Measurements from ENCODE around the gene LCN6. TPM values are rescaled to one million over a fixed set of nuclear protein-coding genes. Genes with fewer than 3 reads are reported as not detected.
"Not testable (repeated sequence)": the region's sequence is repeated elsewhere in the genome, so short reads cannot be mapped to it uniquely, and the experiment has no call there.

Gene LCN6
- total and polyA plus RNA-seq, 3 donors from 2014 or later = 7.8 to 19.1 (median 11.3) TPM

DNA sequence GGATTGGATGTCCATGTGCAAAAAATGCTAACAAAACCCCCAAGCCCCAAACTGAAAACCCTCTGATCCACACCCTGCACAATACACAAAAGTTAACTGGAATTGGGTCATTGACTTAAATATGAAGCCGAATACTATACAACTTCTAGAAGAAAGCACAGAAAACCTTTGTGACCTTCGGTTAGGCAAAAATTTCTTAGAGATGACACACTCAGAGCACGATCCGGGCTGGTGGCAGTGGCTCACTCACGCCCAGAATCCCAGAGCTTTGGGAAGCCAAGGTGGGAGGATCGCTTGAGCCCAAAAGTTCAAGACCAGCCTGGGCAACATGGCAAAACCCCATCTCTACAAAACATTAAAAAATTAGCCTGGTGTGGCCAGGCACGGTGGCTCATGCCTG, 37.8 kb downstream of the LCN6 start:
- peaks cover 20% of the 10 kb centered on the region for H3K4me1 ChIP-seq
- H3K36me3 ChIP-seq (ENCODE audit: low read depth, missing control alignments) = no peaks in the 10 kb centered on the region
- intact Hi-C loops (cut with DNase I; ENCODE audit: low total_unique reads) = no loop called here
- WGBS, 2 donors = 90 to 92% methylated on average over 7 of the region's 7 CpGs
- no peak overlapping the region for H3K27ac ChIP-seq
- TF ChIP-seq, protein P1, sequence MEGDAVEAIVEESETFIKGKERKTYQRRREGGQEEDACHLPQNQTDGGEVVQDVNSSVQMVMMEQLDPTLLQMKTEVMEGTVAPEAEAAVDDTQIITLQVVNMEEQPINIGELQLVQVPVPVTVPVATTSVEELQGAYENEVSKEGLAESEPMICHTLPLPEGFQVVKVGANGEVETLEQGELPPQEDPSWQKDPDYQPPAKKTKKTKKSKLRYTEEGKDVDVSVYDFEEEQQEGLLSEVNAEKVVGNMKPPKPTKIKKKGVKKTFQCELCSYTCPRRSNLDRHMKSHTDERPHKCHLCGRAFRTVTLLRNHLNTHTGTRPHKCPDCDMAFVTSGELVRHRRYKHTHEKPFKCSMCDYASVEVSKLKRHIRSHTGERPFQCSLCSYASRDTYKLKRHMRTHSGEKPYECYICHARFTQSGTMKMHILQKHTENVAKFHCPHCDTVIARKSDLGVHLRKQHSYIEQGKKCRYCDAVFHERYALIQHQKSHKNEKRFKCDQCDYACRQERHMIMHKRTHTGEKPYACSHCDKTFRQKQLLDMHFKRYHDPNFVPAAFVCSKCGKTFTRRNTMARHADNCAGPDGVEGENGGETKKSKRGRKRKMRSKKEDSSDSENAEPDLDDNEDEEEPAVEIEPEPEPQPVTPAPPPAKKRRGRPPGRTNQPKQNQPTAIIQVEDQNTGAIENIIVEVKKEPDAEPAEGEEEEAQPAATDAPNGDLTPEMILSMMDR (IDR thresholded peaks at IDR 0.05) = no peak
- TF ChIP-seq POLR2A (IDR thresholded peaks at IDR 0.05) = no peak
- no peak overlapping the region for H3K4me3 ChIP-seq
- no peaks in the 10 kb centered on the region for H3K27me3 ChIP-seq
- no peaks in the 10 kb centered on the region for H3K9me3 ChIP-seq
- DNase-seq = no peak

DNA sequence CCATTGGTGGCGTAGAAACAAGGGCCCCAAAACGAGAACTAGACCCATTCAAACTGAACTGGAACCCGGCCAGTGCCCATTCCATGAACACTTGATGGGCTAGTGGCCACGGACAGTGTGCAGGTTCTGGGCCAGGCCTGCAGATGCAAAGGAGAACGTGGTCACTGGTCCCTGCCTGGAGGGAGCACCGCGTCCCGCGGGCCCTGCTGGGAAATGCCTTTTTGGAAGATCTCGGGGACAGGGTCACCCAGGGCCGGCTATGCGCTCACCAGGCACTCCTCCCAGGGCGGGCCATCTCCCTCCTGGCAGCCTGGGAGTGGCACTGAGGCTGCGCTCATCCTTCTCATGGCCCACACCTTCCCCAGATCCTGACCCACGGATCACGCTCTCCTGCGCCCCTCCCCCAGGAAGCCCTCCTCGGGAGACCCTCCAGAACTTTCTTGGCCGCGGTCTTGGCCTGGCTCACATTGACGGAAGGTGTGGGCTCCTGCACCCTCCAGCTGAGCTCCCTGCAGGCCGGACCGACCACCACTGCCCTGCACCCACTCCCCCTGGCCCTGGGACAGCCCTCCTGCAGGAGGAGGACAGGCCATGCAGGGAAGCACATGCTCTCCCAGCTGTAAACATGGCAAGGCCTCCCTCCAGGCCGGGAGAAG, 38.7 kb downstream of the LCN6 start:
- Histone ChIP-seq H3K4me3 (no peak overlapping the region), H3K9me3 (no peaks in the 10 kb centered on the region), H3K27ac (no peak overlapping the region), H3K36me3 (ENCODE audit: low read depth, missing control alignments) (no peaks in the 10 kb centered on the region), H3K4me1 (peaks cover 20% of the 10 kb centered on the region), H3K27me3 (no peaks in the 10 kb centered on the region)
- TF ChIP-seq, protein P1 (IDR thresholded peaks at IDR 0.05) = no peak
- no peak for TF ChIP-seq POLR2A (IDR thresholded peaks at IDR 0.05)
- DNase-seq = no peak
- intact Hi-C loops (cut with DNase I; ENCODE audit: low total_unique reads) = no loop called here
- 91 to 100% methylated on average over 3 to 24 of the region's 24 CpGs for WGBS, 2 donors

DNA sequence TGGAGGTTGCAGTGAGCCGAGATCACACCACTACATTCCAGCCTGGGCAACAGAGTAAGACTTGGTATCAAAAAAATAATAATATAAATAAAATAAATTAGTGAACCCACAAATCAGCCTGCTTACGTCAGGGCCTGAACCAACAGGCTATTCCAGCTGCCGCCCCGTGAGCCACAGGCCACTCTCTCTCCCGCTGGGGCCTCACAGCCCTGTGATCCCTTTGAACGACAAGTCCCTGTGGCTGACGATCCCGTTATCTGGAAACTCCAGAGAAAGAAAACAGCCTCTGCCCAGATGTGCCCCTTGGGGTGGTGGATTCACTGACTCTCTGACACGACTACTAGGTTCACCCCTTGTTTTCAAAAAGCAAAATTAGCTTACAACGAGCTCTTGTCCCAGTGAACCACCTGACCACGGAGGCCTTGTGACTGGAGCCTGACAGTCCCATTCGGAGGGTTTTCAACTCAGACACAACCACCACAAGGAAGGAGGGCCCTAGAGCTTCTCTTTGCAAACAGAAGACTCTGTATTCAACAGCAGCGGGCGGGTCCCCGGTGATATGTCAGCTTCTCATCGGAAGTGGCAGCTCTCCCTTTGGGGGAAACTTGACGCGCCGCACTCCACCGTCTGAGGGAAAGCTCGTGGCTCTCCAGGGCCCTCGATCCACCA, 40.3 kb downstream of the LCN6 start:
- Histone ChIP-seq H3K9me3 (no peaks in the 10 kb centered on the region), H3K4me1 (peaks cover 11% of the 10 kb centered on the region), H3K4me3 (no peak overlapping the region), H3K27me3 (no peaks in the 10 kb centered on the region), H3K36me3 (ENCODE audit: low read depth, missing control alignments) (no peaks in the 10 kb centered on the region), H3K27ac (no peak overlapping the region)
- TF ChIP-seq, protein P1 (IDR thresholded peaks at IDR 0.05) = no peak
- no peak for TF ChIP-seq POLR2A (IDR thresholded peaks at IDR 0.05)
- intact Hi-C loops (cut with DNase I; ENCODE audit: low total_unique reads) = no loop called here
- 83% methylated on average over 22 of the region's 22 CpGs for WGBS, 2 donors
- DNase-seq = no peak

DNA sequence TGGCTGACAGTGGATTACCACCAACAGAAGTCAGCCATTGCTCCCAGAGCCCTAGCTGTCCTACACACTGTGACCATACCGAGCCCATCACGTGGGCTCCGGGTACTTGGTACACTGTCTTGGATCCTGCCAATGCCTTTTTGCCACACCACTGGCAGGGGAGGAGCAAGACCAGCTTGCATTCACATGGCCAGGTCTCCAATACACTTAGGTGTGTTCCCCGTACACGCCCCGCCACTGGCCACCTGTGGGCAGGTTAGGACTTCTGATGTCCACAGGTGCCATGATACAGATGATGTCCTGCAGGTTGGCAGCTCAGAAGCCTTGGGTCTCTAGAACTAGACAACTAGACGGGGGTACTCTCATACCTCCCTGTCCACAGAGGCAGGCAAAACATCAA, 41.3 kb downstream of the LCN6 start:
- WGBS, 2 donors = 92 to 95% methylated on average over 7 of the region's 7 CpGs
- H3K4me3 ChIP-seq = no peak overlapping the region
- no peaks in the 10 kb centered on the region for H3K36me3 ChIP-seq (ENCODE audit: low read depth, missing control alignments)
- intact Hi-C loops (cut with DNase I; ENCODE audit: low total_unique reads) = no loop called here
- DNase-seq = no peak
- H3K27ac ChIP-seq = no peak overlapping the region
- peaks cover 6% of the 10 kb centered on the region for H3K4me1 ChIP-seq
- H3K9me3 ChIP-seq = no peaks in the 10 kb centered on the region
- TF ChIP-seq POLR2A (IDR thresholded peaks at IDR 0.05) = no peak
- TF ChIP-seq, protein P1 (IDR thresholded peaks at IDR 0.05) = no peak
- no peaks in the 10 kb centered on the region for H3K27me3 ChIP-seq

DNA sequence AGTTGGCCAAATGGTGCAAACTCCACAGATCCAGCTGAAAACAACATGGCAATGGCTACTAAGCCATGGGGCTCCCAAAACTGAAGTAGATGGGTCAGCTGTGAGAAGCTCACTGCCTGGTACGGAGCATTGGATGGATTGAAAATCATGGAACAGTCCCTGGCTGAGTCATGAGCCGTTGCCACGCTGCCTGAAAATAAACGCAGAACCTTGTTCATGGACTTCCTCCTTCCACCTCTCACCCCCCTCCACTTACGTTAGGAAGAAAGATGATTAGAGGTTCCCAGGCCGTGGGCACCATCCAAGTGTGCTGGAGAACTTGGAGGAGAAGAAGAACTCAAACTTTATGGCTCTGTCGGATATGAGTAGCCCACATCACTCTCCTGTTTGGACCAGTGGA, 42.8 kb downstream of the LCN6 start:
- WGBS, 2 donors = 75 to 87% methylated on average over 7 of the region's 7 CpGs

DNA sequence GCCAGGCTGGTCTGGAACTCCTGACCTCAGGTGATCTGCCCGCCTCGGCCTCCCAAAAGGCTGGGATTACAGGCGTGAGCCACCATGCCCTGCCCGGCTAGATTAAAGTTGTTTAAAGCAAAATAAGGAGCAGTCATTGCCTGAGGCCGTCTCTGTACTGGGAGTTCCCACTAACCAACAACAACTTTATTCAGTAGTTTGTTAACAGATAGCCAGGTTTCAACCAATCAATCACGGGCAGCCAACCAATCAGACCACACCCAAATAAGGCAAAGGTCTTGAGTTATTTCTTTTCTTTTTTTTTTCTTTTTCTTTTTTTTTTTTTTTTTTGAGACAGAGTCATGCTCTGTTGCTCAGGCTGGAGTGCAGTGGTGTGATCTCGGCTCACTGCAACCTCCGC, 43.6 kb downstream of the LCN6 start:
- DNase-seq; H3K27ac ChIP-seq; H3K36me3 ChIP-seq (ENCODE audit: low read depth, missing control alignments); intact Hi-C loops (cut with DNase I; ENCODE audit: low total_unique reads); H3K4me1 ChIP-seq; H3K9me3 ChIP-seq; H3K27me3 ChIP-seq; H3K4me3 ChIP-seq: not testable (repeated sequence)
- WGBS, 2 donors = 91 to 94% methylated on average over 8 of the region's 8 CpGs

More for the DNA sequence above, 42.8 kb downstream of the LCN6 start:
- no peak for TF ChIP-seq POLR2A (IDR thresholded peaks at IDR 0.05)
- TF ChIP-seq, protein P1 (IDR thresholded peaks at IDR 0.05) = no peak
- no peak overlapping the region for H3K4me3 ChIP-seq
- no peaks in the 10 kb centered on the region for H3K4me1 ChIP-seq
- intact Hi-C loops (cut with DNase I; ENCODE audit: low total_unique reads) = no loop called here
- no peaks in the 10 kb centered on the region for H3K36me3 ChIP-seq (ENCODE audit: low read depth, missing control alignments)
- no peak for DNase-seq
- no peaks in the 10 kb centered on the region for H3K27me3 ChIP-seq
- H3K27ac ChIP-seq = no peak overlapping the region
- H3K9me3 ChIP-seq = no peaks in the 10 kb centered on the region

Data from testis (tissue), 3 donors.